Liver (tissue), 9 donors: Measurements from ENCODE around the gene PAX8. TPM values are rescaled to one million over a fixed set of nuclear protein-coding genes. Genes with fewer than 3 reads are reported as not detected.
"Not testable (repeated sequence)": the region's sequence is repeated elsewhere in the genome, so short reads cannot be mapped to it uniquely, and the experiment has no call there.

Experiments used
- DNase-seq: peaks from one replicate; pipeline ENCODE4 v3.0.0-alpha.2; 2017; ENCODE audit warnings: low spot score
- H3K27ac ChIP-seq, 2 donors: one replicate each; pipeline ENCODE4 v1.7.0; 2013; ENCODE audit warnings: inconsistent platforms in 2 of 2, low read length in 2 of 2, control low read depth in 1 of 2, low read depth in 1 of 2, mild to moderate bottlenecking in 1 of 2
- H3K27me3 ChIP-seq, 4 donors: one replicate each; pipeline versions ENCODE4 v1.6.1 to v1.7.0; 2013; ENCODE audit warnings: low read length in 3 of 4, inconsistent platforms in 1 of 4, mild to moderate bottlenecking in 1 of 4, moderate library complexity in 1 of 4; ENCODE audit not compliant: control insufficient read depth in 4 of 4, insufficient read depth in 4 of 4
- H3K36me3 ChIP-seq, 4 donors: one replicate each; pipeline versions ENCODE4 v1.6.1 to v1.7.0; 2013; ENCODE audit warnings: low read length in 3 of 4, mild to moderate bottlenecking in 3 of 4, low read depth in 1 of 4, moderate library complexity in 1 of 4; ENCODE audit not compliant: control insufficient read depth in 4 of 4, insufficient read depth in 3 of 4
- H3K4me1 ChIP-seq, 4 donors: one replicate each; pipeline versions ENCODE4 v1.6.1 to v1.7.0; 2013; ENCODE audit warnings: low read length in 3 of 4, mild to moderate bottlenecking in 3 of 4, moderate library complexity in 1 of 4; ENCODE audit not compliant: control insufficient read depth in 4 of 4, insufficient read depth in 4 of 4
- H3K4me3 ChIP-seq, 3 donors: one replicate each; pipeline versions ENCODE4 v1.6.1 to v1.7.0; 2013; ENCODE audit warnings: low read length in 3 of 3, control low read depth in 1 of 3, low read depth in 1 of 3, mild to moderate bottlenecking in 1 of 3
- H3K9ac ChIP-seq, 2 donors: one replicate each; pipeline ENCODE4 v1.7.0; 2013; ENCODE audit warnings: low read length in 2 of 2, mild to moderate bottlenecking in 2 of 2, moderate library complexity in 2 of 2, control low read depth in 1 of 2, low read depth in 1 of 2
- H3K9me3 ChIP-seq, 4 donors: one replicate each; pipeline versions ENCODE4 v1.6.1 to v1.7.0; 2013; ENCODE audit warnings: low read length in 3 of 4; ENCODE audit not compliant: control insufficient read depth in 4 of 4
- EGR1 ChIP-seq, 2 donors: IDR thresholded peaks; 2 replicates each; pipeline ENCODE4 v1.6.1; 2016 to 2018; ENCODE audit warnings: antibody characterized with exemption in 2 of 2, low read depth in 2 of 2
- FOXA1 ChIP-seq: IDR thresholded peaks from 2 replicates; pipeline ENCODE4 v1.6.1; 2016; ENCODE audit warnings: antibody characterized with exemption
- FOXA2 ChIP-seq: IDR thresholded peaks from 2 replicates; pipeline ENCODE4 v1.6.1; 2016; ENCODE audit warnings: antibody characterized with exemption
- GABPA ChIP-seq, 2 donors: IDR thresholded peaks in 1 of 2; conservative IDR thresholded peaks in 1 of 2; 2 replicates each; pipeline ENCODE4 v1.6.1; 2016; ENCODE audit warnings: antibody characterized with exemption in 2 of 2, mild to moderate bottlenecking in 1 of 2, moderate library complexity in 1 of 2
- HNF4A ChIP-seq, 2 donors: conservative IDR thresholded peaks; 2 replicates each; pipeline ENCODE4 v1.6.1; 2016; ENCODE audit warnings: antibody characterized with exemption in 2 of 2, mild to moderate bottlenecking in 2 of 2
- HNF4G ChIP-seq: IDR thresholded peaks from 2 replicates; pipeline ENCODE4 v1.6.1; 2016; ENCODE audit warnings: antibody characterized with exemption
- JUND ChIP-seq, 2 donors: IDR thresholded peaks; 2 replicates each; pipeline ENCODE4 v1.6.1; 2016; ENCODE audit warnings: antibody characterized with exemption in 2 of 2
- NR2F2 ChIP-seq: IDR thresholded peaks from 2 replicates; pipeline ENCODE4 v1.6.1; 2016; ENCODE audit warnings: antibody characterized with exemption
- RAD21 ChIP-seq, 2 donors: IDR thresholded peaks; 2 replicates each; pipeline ENCODE4 v1.6.1; 2016; ENCODE audit warnings: antibody characterized with exemption in 2 of 2, mild to moderate bottlenecking in 2 of 2
- RXRA ChIP-seq, 2 donors: IDR thresholded peaks; 2 replicates each; pipeline ENCODE4 v1.6.1; 2017 to 2018; ENCODE audit warnings: antibody characterized with exemption in 2 of 2, mild to moderate bottlenecking in 1 of 2
- SP1 ChIP-seq: IDR thresholded peaks from 2 replicates; pipeline ENCODE4 v1.6.1; 2018; ENCODE audit warnings: antibody characterized with exemption, mild to moderate bottlenecking
- TAF1 ChIP-seq: conservative IDR thresholded peaks from 2 replicates; pipeline ENCODE4 v1.6.1; 2016; ENCODE audit warnings: antibody characterized with exemption, mild to moderate bottlenecking
- YY1 ChIP-seq: IDR thresholded peaks from 2 replicates; pipeline ENCODE4 v1.6.1; 2016; ENCODE audit warnings: antibody characterized with exemption, mild to moderate bottlenecking
- WGBS: extraction: QIAGEN DNeasy Blood & Tissue Kit; methylation state at CpG from one replicate; pipeline ENCODE4 v1.1.7; 2013; 5-methylcytosine and 5-hydroxymethylcytosine counted together
- polyA plus RNA-seq, 2 donors: library from polyadenylated mRNA; stranded (reverse) in 1 of 2; unstranded in 1 of 2; fragments of 200-250 nt in 1 of 2; fragments of >200 nt in 1 of 2; fragmentation: Nextera tagmentation in 1 of 2; extraction: Ambion mirVana in 1 of 2; gene quantifications; one replicate each; pipeline versions ENCODE4 v1.2.1 to v1.2.3, GENCODE V29; 2013 to 2015
- total RNA-seq, 2 donors: library from RNA; depleted of rRNA; stranded (reverse); fragments of >200 nt; gene quantifications; one replicate each; pipeline ENCODE4 v1.2.3, GENCODE V29; 2014
- TF ChIP-seq, protein P1 (sequence below): IDR thresholded peaks from 2 replicates; pipeline ENCODE4 v1.6.1; 2016; ENCODE audit warnings: antibody characterized with exemption
- TF ChIP-seq, protein P2 (sequence below): IDR thresholded peaks from 2 replicates; pipeline ENCODE4 v1.6.1; 2016; ENCODE audit warnings: antibody characterized with exemption, mild to moderate bottlenecking
- TF ChIP-seq, protein P3 (sequence below): IDR thresholded peaks from 2 replicates; pipeline ENCODE4 v1.6.1; 2016; ENCODE audit warnings: antibody characterized with exemption
- TF ChIP-seq, protein P4 (sequence below): fragments of 150-350 bp; IDR thresholded peaks from 2 replicates; pipeline ENCODE4 v1.5.1; 2017; ENCODE audit warnings: improper control_type of control experiment, low read depth, low read length; ENCODE audit not compliant: missing input control
- TF ChIP-seq, protein P5 (sequence below): IDR thresholded peaks from 2 replicates; pipeline ENCODE4 v1.6.1; 2016; ENCODE audit warnings: antibody characterized with exemption
- donor health status: healthy.
- donor health status: healthy.
- donor health status: healthy.
- donor health status: healthy.
- donor health status: healthy.

The PAX8 gene
- total and polyA plus RNA-seq, 4 donors = 0.09 to 0.85 (median 0.33) TPM

DNA sequence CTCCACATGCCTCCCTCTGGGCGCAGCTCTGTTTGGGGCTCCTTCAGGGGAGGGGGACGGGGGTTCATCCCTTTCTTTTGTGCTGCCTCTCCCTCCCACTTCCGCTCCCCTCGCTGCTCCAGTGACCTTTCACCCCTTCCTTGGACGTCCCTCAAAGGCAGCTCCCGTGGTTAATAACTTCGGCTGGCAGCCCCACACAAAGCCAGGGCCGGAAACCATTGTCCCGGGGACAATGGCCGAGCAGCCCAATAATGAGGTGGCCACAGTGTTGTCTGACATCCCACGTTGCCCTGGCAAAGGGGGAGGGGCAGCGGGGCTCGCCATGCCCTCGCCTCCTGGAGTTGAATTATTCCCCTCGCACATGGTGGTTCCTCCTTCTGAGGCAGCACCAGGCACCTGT is 27.0 kb upstream of the PAX8 start:
- not testable (repeated sequence) for H3K4me1 ChIP-seq, DNase-seq, H3K27me3 ChIP-seq, H3K27ac ChIP-seq, H3K36me3 ChIP-seq, H3K9me3 ChIP-seq, H3K9ac ChIP-seq, H3K4me3 ChIP-seq
- 63% methylated on average over 15 of the region's 15 CpGs for WGBS

DNA sequence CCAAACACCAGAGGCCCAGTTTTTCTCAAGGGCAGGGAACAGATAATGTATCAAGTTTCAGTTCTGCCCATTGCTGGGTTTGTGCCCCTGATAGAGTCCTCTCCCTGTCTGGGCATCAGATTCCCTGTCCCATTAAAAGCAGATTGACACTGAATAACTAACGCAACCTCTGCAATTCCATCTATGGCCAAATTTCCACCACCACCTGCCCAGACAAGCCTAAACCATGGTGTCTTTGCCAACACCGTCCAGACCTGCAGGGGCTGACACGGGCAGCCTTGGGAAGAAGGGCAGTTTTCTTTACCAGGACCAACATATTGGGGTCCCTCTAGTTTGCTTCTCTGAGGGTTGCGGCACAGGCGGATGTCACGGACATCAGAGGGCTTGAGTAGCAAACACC is 26.4 kb upstream of the PAX8 start:
- H3K36me3 ChIP-seq = no peaks in the 10 kb centered on the region
- no peaks in the 10 kb centered on the region for H3K27me3 ChIP-seq
- H3K27ac ChIP-seq = no peak overlapping the region
- H3K9ac ChIP-seq = no peak overlapping the region
- 95% methylated on average over 6 of the region's 6 CpGs for WGBS
- no peaks in the 10 kb centered on the region for H3K9me3 ChIP-seq
- H3K4me1 ChIP-seq = no peaks in the 10 kb centered on the region
- no peak for TF ChIP-seq FOXA1
- no peak for TF ChIP-seq RXRA (IDR thresholded peaks at IDR 0.05)
- TF ChIP-seq, protein P1, sequence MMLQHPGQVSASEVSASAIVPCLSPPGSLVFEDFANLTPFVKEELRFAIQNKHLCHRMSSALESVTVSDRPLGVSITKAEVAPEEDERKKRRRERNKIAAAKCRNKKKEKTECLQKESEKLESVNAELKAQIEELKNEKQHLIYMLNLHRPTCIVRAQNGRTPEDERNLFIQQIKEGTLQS = no peak
- H3K4me3 ChIP-seq = no peak overlapping the region
- DNase-seq = no peak

DNA sequence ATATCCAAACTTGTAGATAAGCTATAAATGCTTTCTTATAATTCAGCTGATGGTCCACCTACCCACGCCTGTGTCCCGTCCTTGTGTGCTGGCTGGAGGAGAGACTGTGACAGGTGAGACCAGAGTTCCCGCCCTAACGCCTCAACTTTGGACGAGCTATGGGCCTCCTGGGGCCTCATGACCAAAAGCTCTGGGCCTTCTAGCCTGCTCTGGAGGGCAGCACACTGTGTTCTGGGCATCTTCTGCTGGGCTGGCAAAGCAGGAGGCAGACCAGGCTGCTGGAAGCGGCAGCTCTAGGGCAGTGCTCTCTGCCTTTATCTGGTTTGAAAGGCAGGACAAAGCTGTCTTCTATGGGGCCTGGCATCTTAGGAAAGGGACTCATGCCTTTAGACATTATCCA is 26.0 kb upstream of the PAX8 start:
- Histone ChIP-seq H3K27ac (no peak overlapping the region), H3K4me1 (no peaks in the 10 kb centered on the region), H3K27me3 (no peaks in the 10 kb centered on the region), H3K9me3 (no peaks in the 10 kb centered on the region), H3K36me3 (no peaks in the 10 kb centered on the region), H3K4me3 (no peak overlapping the region), H3K9ac (no peak overlapping the region)
- DNase-seq = no peak
- 95% methylated on average over 6 of the region's 6 CpGs for WGBS
- TF ChIP-seq HNF4A (conservative IDR thresholded peaks at IDR 0.05) (no peak), NR2F2 (no peak), FOXA2 (no peak), RAD21 (IDR thresholded peaks at IDR 0.05) (no peak), TAF1 (no peak), FOXA1 (no peak), EGR1 (IDR thresholded peaks at IDR 0.05; ENCODE audit: low read depth in 2 of 2) (no peak), RXRA (IDR thresholded peaks at IDR 0.05) (no peak), GABPA (IDR thresholded peaks at IDR 0.05 in 1 of 2, conservative IDR thresholded peaks at IDR 0.05 in 1 of 2) (no peak), HNF4G (no peak), YY1 (no peak), JUND (IDR thresholded peaks at IDR 0.05) (no peak), SP1 (no peak)
- TF ChIP-seq, protein P1 = no peak
- TF ChIP-seq, protein P2, sequence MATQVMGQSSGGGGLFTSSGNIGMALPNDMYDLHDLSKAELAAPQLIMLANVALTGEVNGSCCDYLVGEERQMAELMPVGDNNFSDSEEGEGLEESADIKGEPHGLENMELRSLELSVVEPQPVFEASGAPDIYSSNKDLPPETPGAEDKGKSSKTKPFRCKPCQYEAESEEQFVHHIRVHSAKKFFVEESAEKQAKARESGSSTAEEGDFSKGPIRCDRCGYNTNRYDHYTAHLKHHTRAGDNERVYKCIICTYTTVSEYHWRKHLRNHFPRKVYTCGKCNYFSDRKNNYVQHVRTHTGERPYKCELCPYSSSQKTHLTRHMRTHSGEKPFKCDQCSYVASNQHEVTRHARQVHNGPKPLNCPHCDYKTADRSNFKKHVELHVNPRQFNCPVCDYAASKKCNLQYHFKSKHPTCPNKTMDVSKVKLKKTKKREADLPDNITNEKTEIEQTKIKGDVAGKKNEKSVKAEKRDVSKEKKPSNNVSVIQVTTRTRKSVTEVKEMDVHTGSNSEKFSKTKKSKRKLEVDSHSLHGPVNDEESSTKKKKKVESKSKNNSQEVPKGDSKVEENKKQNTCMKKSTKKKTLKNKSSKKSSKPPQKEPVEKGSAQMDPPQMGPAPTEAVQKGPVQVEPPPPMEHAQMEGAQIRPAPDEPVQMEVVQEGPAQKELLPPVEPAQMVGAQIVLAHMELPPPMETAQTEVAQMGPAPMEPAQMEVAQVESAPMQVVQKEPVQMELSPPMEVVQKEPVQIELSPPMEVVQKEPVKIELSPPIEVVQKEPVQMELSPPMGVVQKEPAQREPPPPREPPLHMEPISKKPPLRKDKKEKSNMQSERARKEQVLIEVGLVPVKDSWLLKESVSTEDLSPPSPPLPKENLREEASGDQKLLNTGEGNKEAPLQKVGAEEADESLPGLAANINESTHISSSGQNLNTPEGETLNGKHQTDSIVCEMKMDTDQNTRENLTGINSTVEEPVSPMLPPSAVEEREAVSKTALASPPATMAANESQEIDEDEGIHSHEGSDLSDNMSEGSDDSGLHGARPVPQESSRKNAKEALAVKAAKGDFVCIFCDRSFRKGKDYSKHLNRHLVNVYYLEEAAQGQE = no peak
- TF ChIP-seq, protein P3, sequence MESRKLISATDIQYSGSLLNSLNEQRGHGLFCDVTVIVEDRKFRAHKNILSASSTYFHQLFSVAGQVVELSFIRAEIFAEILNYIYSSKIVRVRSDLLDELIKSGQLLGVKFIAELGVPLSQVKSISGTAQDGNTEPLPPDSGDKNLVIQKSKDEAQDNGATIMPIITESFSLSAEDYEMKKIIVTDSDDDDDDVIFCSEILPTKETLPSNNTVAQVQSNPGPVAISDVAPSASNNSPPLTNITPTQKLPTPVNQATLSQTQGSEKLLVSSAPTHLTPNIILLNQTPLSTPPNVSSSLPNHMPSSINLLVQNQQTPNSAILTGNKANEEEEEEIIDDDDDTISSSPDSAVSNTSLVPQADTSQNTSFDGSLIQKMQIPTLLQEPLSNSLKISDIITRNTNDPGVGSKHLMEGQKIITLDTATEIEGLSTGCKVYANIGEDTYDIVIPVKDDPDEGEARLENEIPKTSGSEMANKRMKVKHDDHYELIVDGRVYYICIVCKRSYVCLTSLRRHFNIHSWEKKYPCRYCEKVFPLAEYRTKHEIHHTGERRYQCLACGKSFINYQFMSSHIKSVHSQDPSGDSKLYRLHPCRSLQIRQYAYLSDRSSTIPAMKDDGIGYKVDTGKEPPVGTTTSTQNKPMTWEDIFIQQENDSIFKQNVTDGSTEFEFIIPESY = no peak
- TF ChIP-seq, protein P4, sequence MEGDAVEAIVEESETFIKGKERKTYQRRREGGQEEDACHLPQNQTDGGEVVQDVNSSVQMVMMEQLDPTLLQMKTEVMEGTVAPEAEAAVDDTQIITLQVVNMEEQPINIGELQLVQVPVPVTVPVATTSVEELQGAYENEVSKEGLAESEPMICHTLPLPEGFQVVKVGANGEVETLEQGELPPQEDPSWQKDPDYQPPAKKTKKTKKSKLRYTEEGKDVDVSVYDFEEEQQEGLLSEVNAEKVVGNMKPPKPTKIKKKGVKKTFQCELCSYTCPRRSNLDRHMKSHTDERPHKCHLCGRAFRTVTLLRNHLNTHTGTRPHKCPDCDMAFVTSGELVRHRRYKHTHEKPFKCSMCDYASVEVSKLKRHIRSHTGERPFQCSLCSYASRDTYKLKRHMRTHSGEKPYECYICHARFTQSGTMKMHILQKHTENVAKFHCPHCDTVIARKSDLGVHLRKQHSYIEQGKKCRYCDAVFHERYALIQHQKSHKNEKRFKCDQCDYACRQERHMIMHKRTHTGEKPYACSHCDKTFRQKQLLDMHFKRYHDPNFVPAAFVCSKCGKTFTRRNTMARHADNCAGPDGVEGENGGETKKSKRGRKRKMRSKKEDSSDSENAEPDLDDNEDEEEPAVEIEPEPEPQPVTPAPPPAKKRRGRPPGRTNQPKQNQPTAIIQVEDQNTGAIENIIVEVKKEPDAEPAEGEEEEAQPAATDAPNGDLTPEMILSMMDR = no peak
- TF ChIP-seq, protein P5, sequence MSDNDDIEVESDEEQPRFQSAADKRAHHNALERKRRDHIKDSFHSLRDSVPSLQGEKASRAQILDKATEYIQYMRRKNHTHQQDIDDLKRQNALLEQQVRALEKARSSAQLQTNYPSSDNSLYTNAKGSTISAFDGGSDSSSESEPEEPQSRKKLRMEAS = no peak
